Chondrocyte (in vitro differentiated cells): ENCODE data around the gene PIP5K1C. TPM values are rescaled to one million over a fixed set of nuclear protein-coding genes. Genes with fewer than 3 reads are reported as not detected.
A peak's percentile ranks its signal among the peaks of the same experiment; 100 is the strongest.

Source experiments
- DNase-seq: peaks from one replicate; pipeline ENCODE4 v3.0.0; 2021; ENCODE audit warnings: mixed read lengths, low spot score
- H3K27ac Mint-ChIP-seq: one replicate; pipeline ENCODE4 v1.8.0; 2021; ENCODE audit warnings: mild to moderate bottlenecking, moderate library complexity, mixed read lengths; ENCODE audit not compliant: unreplicated experiment
- H3K27me3 Mint-ChIP-seq: 2 replicates; pipeline ENCODE4 v1.8.0; 2021; ENCODE audit warnings: low read depth, mixed read lengths
- H3K36me3 Mint-ChIP-seq: 2 replicates; pipeline ENCODE4 v1.8.0; 2021; ENCODE audit warnings: low read depth, mixed read lengths
- H3K4me1 Mint-ChIP-seq: 2 replicates; pipeline ENCODE4 v1.8.0; 2021; ENCODE audit warnings: low read depth, mild to moderate bottlenecking, mixed read lengths
- H3K4me3 Mint-ChIP-seq: one replicate; pipeline ENCODE4 v1.8.0; 2021; ENCODE audit warnings: mild to moderate bottlenecking, moderate library complexity, mixed read lengths; ENCODE audit not compliant: unreplicated experiment
- H3K9me3 Mint-ChIP-seq: 2 replicates; pipeline ENCODE4 v1.8.0; 2021; ENCODE audit warnings: low read depth, mixed read lengths
- total RNA-seq: library from RNA; stranded (reverse); gene quantifications from 3 replicates; pipeline ENCODE4 v1.2.1, GENCODE V29; 2021
- TF ChIP-seq, protein P1 (sequence below): fragments of 200-600 bp; sonication (generic); IDR thresholded peaks from 2 replicates; pipeline ENCODE4 v1.5.0; 2021; ENCODE audit warnings: antibody characterized with exemption, mild to moderate bottlenecking, moderate library complexity

PIP5K1C gene
- total RNA-seq, 1 donor from 2014 or later, result 81.0 TPM

DNA sequence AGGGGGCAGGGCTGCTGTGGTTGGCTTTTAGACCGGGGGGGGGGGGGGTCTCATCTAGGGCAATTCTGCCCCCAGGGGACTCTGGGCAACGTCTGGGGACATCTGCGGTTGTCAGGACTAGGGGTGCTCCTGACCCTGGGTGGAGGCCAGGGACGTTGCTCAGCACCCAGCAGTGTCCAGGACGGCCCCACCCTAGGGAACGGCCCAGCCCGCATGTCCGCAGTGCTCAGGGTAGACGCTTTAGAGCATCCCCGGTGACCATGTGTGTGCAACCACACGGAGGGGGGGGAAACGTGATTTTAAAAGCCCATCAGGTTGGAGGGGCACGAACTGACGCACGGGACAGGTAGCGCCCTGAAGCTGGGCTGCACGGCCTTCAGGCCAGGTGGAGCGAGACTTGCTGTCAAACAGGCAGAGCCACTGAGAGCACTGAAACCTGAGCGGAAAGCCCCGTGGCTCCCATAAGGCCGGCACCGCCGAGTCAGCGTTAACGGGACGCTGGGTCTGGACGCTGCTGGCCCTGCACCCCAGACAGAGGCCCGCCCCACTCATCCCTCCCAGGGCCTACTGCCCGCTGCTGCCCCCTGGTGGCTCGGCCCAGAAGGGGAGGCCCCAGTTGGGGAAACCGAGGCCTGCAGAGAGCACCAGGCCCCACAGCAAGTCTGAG lies 82.0 kb downstream of the PIP5K1C start:
- no peak overlapping the region for H3K4me3 Mint-ChIP-seq
- TF ChIP-seq, protein P1, sequence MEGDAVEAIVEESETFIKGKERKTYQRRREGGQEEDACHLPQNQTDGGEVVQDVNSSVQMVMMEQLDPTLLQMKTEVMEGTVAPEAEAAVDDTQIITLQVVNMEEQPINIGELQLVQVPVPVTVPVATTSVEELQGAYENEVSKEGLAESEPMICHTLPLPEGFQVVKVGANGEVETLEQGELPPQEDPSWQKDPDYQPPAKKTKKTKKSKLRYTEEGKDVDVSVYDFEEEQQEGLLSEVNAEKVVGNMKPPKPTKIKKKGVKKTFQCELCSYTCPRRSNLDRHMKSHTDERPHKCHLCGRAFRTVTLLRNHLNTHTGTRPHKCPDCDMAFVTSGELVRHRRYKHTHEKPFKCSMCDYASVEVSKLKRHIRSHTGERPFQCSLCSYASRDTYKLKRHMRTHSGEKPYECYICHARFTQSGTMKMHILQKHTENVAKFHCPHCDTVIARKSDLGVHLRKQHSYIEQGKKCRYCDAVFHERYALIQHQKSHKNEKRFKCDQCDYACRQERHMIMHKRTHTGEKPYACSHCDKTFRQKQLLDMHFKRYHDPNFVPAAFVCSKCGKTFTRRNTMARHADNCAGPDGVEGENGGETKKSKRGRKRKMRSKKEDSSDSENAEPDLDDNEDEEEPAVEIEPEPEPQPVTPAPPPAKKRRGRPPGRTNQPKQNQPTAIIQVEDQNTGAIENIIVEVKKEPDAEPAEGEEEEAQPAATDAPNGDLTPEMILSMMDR, result peak; percentile 90
- no peaks in the 10 kb centered on the region for H3K27me3 Mint-ChIP-seq
- peaks cover 5% of the 10 kb centered on the region for H3K36me3 Mint-ChIP-seq
- H3K9me3 Mint-ChIP-seq, result no peaks in the 10 kb centered on the region
- no peak overlapping the region for H3K27ac Mint-ChIP-seq
- peaks cover 2% of the 10 kb centered on the region for H3K4me1 Mint-ChIP-seq
- DNase-seq, result no peak

DNA sequence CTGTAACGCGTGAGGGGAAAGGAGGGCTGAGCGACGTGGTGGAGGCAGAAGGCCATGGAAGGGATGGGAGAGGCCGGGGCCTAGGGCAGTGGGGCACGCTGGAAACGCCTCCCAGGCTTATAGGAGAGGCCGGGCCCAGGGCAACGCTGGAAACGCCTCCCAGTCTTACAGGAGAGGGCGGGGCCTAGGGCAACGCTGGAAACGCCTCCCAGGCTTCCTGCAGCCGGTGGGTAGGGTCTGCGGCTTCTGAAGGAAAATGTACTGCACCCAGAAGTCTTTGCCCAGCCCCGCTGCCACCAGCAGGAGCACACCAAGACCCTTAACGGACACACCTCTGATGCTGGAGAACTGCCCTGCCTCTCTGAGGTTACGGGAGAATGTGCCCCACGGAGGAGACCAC lies 82.8 kb downstream of the PIP5K1C start:
- no peak overlapping the region for H3K27ac Mint-ChIP-seq
- peaks cover 2% of the 10 kb centered on the region for H3K4me1 Mint-ChIP-seq
- H3K27me3 Mint-ChIP-seq, result no peaks in the 10 kb centered on the region
- H3K9me3 Mint-ChIP-seq, result no peaks in the 10 kb centered on the region
- H3K4me3 Mint-ChIP-seq, result no peak overlapping the region
- TF ChIP-seq, protein P1, result no peak
- peaks cover 4% of the 10 kb centered on the region for H3K36me3 Mint-ChIP-seq
- peak; percentile 59 for DNase-seq

DNA sequence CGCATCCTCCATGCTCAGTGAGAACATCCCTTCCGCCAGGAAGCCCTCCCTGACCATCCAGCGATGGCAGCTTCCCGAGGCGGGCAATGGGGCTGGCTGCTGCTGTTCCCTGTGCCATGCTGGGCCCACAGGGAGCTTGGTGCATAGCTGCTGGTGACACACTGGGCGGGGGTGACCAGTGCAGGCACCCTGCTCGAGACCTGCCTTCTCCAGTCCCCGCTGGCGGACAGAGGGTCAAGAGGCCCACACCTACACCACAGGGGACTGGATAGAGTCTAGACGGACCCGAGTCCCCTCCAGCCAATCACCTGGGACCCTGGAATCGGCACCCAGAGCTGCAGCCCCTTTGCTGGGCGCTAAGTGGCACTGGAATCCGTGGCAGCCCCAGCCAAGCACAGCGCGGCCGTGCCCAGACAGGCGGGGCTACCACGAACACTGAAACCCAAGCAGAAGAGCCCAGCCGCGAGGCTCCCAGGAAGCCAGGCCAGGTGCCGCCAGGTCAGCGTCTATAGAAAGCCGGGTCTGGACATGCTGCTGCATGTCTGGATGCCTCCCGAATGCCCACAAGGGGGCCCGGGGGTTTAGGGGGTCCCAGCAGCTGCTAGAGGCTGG lies 84.6 kb downstream of the PIP5K1C start:
- peaks cover 5% of the 10 kb centered on the region for H3K36me3 Mint-ChIP-seq
- DNase-seq, result peak; percentile 85
- H3K4me3 Mint-ChIP-seq, result no peak overlapping the region
- TF ChIP-seq, protein P1, result no peak
- no peaks in the 10 kb centered on the region for H3K27me3 Mint-ChIP-seq
- no peak overlapping the region for H3K27ac Mint-ChIP-seq
- no peaks in the 10 kb centered on the region for H3K9me3 Mint-ChIP-seq
- peaks cover 3% of the 10 kb centered on the region for H3K4me1 Mint-ChIP-seq

DNA sequence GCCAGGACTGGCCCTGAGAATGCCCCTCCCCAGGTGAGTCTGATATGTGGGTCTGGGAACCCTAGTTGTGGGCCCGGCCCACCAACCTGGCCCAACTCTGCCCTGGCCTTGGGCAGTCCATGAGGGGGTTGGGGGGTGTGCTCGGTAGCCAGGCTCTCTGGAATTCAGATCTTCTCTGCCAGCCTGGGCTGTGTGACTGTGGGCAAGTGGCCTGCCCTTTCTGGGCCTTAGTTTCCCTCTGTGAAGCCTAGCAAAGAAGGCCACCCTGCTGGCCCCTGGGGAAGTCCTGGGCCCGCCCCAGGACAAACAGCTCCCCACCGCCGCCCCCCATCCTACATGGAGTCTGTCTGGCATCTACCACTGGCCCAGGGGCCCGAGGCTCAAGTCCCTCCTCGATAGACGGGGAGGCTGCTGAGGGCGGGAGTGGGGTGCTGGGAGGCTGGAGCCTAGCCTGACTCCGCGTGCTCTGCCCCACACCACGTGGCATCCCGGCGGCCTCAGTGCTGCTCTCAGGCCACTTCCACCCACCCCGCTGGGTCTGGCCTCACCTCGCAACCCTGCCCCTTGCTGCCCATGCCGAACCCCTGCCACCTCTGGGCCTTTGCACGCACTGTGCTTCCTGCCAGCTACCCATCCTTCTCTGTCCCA lies 85.3 kb downstream of the PIP5K1C start:
- H3K36me3 Mint-ChIP-seq, result peaks cover 5% of the 10 kb centered on the region
- DNase-seq, result peak; percentile 87
- no peak overlapping the region for H3K27ac Mint-ChIP-seq
- no peaks in the 10 kb centered on the region for H3K9me3 Mint-ChIP-seq
- no peak overlapping the region for H3K4me3 Mint-ChIP-seq
- H3K27me3 Mint-ChIP-seq, result no peaks in the 10 kb centered on the region
- peaks cover 9% of the 10 kb centered on the region for H3K4me1 Mint-ChIP-seq
- TF ChIP-seq, protein P1, result no peak

DNA sequence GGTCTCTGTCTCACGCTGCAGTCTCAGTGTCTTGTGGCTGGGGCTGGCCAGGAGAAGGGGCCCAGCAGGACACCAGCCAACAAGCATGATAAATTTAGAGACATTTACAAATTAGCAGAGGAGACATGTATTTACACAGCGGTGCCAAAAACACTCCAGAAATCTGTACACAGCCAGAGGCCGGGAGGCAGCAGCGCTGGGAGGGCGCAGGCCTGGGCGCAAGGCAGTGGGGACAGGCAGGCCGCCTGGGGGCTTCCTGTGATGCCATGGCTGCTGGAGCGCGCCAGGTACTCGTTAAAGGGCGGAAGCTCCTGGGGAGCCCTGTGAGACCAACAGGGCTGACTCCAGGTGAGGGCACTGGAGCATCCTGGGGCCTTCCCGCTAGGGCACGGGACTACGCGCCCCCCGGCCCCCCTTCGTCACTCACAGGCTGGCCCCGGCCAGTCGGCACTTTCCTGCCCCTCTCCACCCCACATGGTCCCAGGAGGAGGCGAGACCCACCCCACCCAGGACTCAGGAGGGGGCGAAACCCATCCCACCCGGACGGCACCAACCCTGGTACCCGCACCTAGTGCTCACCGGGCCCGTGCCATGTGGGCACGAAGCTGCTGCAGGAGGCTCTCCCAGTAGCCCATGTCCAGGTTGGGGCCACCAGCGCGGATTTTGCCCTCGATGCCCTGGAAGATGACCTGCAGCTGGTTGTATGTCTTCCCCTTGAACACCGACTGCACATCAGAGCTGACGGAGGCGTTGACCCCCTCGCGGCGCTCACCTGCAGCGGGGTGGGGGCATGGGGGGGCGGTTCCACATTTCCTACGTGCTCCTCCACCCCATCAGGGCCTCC lies 86.2 kb downstream of the PIP5K1C start:
- TF ChIP-seq, protein P1, result no peak
- peaks cover 5% of the 10 kb centered on the region for H3K36me3 Mint-ChIP-seq
- no peak for DNase-seq

More for the DNA sequence above, 86.2 kb downstream of the PIP5K1C start:
- H3K27me3 Mint-ChIP-seq, result no peaks in the 10 kb centered on the region
- no peak overlapping the region for H3K27ac Mint-ChIP-seq
- H3K4me1 Mint-ChIP-seq, result peaks cover 18% of the 10 kb centered on the region
- H3K4me3 Mint-ChIP-seq, result no peak overlapping the region
- no peaks in the 10 kb centered on the region for H3K9me3 Mint-ChIP-seq
